Stimulated activated CD8-positive, alpha-beta memory T cell treated with anti-CD3 and anti-CD28 coated beads, Interleukin-7, amount 100 ng/mL, for 1 hour (primary cell): ENCODE measurements around the gene B3GALNT2.

Source experiments
- DNase-seq, 2 donors: peaks; one replicate each; pipeline ENCODE4 v3.0.0-alpha.2; 2020; ENCODE audit warnings: low read depth in 2 of 2

Gene B3GALNT2

GRCh38 chr1:235454021-235454420 lies 50.2 kb downstream of the B3GALNT2 start:
- DNase-seq, result no peak

DNA sequence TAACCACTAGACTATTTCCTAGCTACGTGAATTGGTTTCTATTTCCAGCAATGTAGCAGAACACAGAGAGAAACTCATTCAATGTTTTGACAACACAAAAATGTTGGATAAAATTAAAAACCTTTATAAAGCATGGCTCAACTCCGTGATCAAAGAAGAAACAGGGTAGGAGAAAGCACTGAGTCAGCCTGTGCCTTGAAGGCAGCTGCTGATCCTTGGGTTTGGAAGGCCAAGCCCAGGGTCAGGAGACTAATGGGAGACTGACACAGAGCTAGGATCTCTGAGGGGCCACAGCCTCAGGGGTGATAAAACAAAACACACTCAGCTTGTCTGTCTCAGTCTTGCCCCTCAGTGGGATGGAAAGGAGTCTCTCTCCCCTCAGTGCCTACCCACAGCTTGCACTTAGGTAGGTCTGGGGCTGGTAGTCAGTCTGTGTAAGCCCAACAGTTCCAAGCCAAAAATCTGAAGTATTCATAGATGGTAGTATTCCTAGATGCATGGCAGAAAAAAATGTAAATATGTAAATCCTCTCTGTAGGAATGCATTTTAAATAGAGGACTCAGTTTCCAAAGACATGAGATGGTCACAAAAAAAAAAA lies 53.3 kb downstream of the B3GALNT2 start:
- no peak for DNase-seq

DNA sequence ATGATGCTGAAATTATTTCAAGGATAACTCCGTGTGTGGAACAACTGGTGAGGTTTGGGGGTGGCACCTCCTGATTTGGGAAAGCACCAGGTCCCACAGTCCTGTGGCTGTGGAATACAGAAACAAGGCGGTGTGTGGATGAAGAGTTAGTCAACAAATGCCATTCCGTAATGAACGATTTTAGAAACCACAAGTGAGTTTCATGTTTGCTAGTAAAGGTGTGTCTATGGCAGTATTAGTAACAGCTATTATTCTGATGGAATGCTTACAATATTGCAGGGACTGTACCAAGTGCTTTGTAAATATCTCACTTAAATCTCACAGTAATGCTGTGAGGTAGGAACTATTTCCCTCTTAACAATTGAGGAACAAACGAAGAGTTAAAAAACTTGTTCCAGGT lies 53.8 kb downstream of the B3GALNT2 start:
- no peak for DNase-seq

DNA sequence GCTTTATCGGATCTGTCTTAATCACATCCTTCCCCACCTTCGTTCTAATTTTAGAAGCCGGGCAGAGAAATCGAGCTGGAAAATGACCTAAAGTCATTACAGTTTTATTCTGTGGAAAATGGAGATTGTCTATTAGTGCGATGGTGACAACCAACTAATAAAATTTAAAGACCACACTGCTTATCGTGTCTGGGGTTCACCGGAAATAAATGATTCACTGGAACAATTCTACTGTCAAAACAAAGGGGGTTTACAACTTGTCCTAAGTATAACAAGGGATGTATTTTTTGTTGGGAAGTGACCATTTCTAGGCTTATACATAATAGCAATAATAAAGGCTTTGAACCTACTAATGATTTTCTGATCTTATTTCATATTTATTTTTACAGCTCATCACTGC lies 55.6 kb downstream of the B3GALNT2 start:
- no peak for DNase-seq

DNA sequence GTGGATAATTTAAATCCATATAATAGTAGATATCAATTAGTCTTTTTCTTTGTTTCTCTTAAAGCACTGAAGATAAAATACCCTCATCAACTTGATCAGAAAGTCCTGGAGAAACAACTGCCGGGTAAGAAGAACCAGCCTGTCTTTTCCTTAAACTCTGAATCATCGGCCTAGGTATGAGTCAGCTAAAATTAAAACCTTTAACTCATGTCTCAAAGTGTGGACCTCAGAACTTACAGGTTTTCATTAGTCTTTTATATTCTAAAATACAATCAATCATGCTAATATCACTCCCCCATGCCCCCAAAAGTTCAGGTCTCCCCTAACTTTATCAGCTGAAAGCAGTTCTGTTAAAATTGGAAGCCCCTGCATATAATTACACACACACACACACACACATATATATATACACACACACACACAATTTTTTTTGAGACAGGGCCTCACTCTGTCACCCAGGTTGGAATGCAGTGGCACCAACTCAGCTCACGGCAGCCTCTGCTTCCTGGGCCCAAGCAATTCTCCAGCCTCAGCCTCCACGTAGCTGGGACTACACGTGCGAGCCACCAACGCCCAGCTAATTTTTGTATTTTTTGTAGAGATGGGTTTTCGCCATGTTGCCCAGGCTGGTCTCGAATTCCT lies 61.3 kb downstream of the B3GALNT2 start:
- no peak for DNase-seq

- no peak for DNase-seq
These were observed 63.0 kb downstream of the B3GALNT2 start for GRCh38 chr1:235441159-235441685.

DNA sequence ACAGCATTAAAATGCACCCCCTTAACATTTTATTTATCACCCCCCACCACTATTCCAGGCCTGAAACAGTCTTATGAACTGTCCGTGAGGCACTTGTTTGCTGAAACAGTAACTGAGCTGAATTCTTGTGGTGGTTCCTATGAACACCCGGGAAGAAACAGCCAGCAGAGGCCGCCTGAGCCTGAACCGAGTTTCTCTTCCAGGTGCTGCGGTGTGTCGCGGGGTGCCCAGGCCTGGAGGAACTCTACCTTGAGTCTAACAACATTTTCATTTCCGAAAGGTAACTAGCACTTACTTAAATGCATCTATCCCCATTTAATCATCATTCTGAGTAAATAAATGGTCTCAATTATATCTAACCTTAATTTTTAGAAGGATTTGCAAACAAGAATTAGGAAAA lies 70.3 kb downstream of the B3GALNT2 start:
- DNase-seq, result no peak

DNA sequence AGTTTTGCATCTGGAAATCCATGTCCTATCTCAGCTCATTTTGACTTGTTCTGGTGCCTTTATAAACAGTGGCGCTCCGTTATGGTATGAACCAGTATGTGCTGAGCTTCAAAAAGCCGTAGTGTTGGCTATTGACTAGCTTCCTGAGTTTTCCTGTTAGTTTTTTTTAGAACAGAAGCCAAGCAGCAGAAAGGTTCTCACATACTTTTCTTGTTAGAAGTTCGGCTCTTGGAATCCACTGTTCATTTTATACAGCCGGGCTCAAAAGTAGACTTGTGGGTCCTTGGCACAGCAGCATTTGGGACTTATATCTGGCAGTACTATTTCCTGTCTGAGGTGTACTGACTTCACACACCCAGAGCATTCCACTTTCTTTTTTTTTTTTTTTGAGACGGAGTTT lies 73.3 kb downstream of the B3GALNT2 start:
- DNase-seq, result no peak

GRCh38 chr1:235429143-235429542 lies 75.1 kb downstream of the B3GALNT2 start:
- DNase-seq, result no peak

- DNase-seq, result no peak
These were observed 76.8 kb downstream of the B3GALNT2 start for GRCh38 chr1:235427447-235427846.

DNA sequence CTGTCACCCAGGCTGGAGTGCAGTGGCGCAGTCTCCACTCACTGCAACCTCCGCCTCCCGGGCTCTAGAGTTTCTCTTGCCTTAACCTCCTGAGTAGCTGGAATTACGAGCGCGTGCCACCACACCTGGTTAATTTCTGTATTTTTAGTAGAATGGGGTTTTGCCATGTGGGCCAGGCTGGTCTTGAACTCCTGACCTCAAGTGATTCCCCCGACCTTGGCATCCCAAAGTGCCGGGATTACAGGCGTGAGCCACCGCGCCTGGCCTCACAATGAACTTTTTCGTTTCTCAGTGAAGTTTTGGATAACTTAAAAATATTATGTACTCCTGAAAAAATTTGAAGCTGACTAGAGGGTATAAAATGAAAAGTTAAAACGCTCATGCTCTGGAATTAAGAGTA lies 77.6 kb downstream of the B3GALNT2 start:
- DNase-seq, result no peak

DNA sequence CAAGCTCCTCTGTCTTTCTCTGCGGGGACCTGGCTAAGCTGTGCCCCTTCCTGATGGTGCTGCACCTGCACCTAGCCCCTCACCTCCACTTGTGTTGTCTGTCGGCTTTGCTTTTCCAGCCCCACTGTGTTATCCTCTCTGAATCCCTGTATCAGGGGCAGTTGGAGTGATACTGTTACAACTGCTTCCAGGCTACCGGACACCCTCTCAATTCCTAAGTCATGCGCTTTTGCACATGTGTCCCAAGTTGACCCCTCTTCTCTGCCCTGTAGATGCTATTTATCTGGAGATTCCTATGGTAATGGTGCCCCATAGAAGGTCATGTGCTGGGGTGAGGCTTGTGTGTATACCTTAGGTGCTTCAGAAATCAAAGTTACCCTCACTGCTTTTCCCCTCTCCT lies 78.1 kb downstream of the B3GALNT2 start:
- DNase-seq, result no peak

DNA sequence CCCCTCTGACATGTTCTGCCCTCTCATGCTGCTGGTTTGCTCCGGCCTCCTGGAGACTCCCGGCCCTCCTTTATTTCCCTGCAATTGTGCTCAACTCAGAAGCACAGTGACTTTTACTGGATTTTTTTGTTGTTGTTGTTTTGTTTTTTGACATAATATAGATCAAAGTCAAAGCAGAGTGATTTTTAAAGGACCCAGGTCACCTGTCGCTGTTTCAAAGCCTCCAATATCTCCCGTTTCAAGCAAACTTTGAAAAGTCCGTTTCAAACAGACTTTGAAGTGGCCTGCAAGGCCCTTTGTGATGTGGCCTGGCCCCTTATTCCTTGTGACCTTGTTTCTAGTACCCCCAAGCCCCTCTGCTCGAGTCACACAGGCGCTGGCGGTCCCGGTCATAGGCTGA lies 78.9 kb downstream of the B3GALNT2 start:
- no peak for DNase-seq

DNA sequence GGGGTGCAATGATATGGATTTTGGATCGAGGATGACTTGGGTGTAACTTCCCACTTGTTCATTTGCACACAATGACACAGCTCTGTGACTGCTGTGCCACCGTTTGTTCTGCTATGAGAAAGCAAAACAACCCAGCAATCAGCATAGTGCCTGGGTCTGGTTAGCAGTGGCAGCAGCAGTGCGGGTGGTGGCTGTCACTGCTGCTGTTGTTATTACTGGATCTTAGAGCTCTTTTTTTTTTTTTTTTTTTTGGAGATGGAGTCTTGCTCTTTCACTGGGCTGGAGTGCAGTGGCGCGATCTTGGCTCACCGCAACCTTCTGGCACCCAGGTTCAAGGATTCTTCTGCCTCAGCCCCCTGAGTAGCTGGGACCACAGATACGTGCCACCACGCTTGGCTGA lies 80.2 kb downstream of the B3GALNT2 start:
- no peak for DNase-seq

DNA sequence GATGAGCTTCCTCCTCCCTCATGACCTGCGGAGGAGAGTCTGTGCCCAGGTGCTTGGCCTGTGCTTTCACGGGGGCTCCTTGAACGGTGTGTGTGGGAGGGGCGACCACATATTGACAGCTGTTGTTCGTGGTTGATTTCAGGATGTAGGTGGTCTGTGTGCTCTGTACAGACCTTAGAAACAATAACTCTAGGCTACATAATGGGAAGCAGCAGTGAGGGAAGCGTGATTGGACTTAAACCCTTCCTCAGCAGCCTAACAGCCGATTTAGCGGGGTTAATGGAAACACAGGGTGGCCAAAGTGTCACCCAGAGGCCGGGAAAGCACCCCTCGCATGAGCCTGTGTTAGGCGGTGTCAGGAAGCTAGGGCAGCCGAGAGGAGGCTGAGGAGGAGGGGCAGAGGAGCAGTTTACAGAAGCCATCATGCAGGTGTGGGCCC lies 81.0 kb downstream of the B3GALNT2 start:
- DNase-seq, result peak in 1 of 2 donors; percentile 2

DNA sequence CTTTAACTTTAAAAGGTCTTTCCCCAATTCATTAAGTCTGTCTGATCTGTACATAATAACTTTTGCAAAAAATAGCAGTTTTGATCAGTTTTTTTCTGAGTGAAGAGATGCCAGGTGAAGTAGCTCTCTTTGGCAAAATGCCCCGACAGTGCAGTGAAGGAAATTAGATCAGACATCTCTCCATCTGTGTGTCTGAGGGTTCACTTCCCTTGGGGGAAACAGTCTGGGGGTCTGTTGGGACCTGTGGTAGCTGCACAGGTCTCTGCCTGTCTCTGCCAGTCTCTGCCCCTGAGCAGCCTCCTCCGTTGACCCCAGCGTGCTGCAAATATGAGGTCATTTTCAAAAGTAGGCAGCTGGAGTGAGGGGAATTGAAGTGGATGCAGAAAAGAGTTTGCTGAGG lies 82.5 kb downstream of the B3GALNT2 start:
- DNase-seq, result no peak

DNA sequence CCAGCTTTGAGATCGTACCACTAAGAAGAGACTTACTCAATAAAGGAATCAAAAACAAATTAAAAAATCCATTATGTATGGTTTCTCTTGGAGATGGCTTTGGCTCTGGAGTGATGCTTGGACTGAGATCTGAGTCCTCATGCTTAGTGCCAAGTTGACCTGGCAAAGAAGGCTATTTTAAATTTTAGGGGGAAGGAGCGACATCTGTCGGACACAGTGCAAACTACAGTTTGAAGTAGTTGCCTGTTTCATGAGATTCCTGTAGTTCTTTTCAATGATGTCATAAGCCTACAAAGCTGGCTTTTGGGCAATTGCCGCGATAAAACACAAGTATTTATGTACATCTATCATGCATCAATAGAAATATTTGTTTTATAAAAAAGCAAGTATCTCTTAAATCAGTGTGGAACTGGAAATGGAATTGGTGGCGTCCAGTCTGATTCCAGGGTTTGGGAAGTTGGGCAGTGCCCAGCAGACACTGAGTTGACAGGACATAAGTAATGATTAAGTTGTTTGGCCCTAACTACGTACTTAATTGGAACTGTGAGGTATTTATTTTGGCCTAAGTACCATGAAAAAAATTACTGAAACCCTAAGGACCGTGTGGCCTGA lies 87.1 kb downstream of the B3GALNT2 start:
- peak; percentile 19 to 33 for DNase-seq

DNA sequence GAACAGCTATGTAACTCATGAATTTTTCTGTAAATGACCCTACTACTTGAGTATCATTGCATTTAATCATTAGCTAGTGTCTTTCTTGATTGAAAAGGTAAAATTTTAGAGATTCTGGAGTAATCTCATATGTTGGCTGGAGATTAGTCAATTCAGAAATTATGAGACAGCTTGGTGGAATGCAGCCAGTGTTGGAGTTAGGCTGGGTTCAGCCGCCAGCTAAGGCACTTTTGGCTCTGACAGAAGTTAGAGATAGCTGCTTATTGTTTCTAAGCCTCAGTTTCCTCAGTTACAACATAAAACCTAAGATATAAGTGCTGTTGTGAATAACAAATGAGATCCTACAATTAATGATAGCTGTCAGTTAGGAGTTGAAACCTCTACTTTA lies 87.6 kb downstream of the B3GALNT2 start:
- DNase-seq, result no peak

DNA sequence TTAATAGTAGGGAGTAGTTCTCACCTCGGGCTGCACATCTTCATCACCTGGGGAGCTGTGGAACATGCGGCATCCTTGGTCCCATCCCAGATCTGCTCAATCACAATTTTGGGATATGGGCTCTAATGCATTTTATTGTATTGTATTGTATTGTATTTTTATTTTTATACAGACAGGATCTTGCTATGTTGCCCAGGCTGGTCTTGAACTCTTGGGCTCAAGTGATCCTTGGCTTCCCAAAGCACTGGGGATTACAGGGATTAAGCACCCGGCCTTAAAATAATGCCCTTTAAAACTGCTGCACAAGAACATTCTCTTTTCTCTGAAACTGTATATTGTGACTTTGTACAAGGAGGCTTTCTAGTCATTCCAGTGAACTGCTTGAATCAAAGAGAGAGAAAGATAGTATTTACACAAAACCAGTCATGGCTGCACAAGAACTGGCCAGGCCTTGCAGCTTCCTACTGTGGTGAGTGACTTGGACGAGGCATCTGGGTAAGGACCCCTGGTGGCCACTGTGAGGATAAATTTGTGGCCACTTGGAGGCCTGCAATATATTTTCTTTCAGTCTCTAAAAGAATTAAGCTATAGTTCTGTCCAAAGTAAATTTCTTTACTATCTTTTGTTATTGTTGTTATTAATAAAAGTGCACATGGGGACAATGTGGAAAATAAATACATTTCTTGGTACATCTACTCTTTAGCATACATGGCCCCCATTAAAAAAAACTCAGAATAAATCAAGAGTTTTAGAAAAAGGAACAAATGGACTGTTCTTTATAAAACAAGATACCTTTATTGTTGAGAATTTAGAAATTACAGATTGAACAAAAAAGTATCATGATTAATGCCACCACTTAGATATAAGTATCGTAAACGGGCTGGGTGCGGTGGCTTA lies 89.0 kb downstream of the B3GALNT2 start:
- peak; percentile 23 to 31 for DNase-seq

- DNase-seq, result no peak
These were observed 92.5 kb downstream of the B3GALNT2 start for GRCh38 chr1:235411489-235412486.

DNA sequence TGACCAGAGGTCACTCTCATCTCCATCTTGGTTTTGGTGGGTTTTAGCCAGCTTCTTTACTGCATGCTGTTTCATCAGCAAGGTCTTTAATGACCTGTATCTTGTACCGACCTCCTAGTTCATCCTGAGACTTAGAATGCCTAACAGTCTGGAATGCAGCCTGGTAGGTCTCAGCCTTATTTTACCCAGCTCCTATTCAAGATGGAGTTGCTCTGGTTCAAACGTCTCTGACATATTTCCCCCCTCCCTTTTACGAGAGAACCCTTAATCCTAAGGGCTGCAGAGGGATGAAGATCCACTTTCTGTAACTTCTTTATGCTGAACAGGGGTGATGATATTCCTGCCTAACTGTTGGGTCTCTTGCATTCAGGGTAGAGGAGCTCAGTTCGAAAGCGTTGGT lies 93.8 kb downstream of the B3GALNT2 start:
- DNase-seq, result no peak
